Esophagus squamous epithelium (tissue), 4 donors: Measurements from ENCODE around the gene DEPDC5.

ENCODE experiments used
- CTCF ChIP-seq, 6 experiments: fragments of 450-650 bp in 4 of 6; fragments of 200-600 bp in 2 of 6; sonication (generic) in 2 of 6; IDR thresholded peaks; one replicate each; pipeline ENCODE4 v1.5.1; 2016 to 2019; ENCODE audit warnings: antibody characterized with exemption in 6 of 6, mild to moderate bottlenecking in 4 of 6, moderate library complexity in 4 of 6
- POLR2A ChIP-seq, 4 donors: fragments of 450-650 bp; IDR thresholded peaks; one replicate each; pipeline ENCODE4 v1.6.1; 2017; ENCODE audit warnings: antibody characterized with exemption in 4 of 4, mild to moderate bottlenecking in 4 of 4, moderate library complexity in 3 of 4

GRCh38 chr22:31743871-31744270 is 9.9 kb upstream of the DEPDC5 start:
- TF ChIP-seq CTCF (IDR thresholded peaks at IDR 0.05) (no peak), POLR2A (IDR thresholded peaks at IDR 0.05) (no peak)
